ENCODE measurements around the gene RUNX2.

- TF ChIP-seq POLR2AphosphoS5 (IDR thresholded peaks at IDR 0.05; ENCODE audit: low read depth, low read length) (no peak), POLR2A (IDR thresholded peaks at IDR 0.05; ENCODE audit: low read depth, low read length) (no peak), TAF1 (IDR thresholded peaks at IDR 0.05; ENCODE audit: borderline replicate concordance, low read depth, low read length) (no peak)
These were observed 167.4 kb downstream of the RUNX2 start for GRCh38 chr6:45495429-45496084.
